ENCODE results near the gene ADAD2. TPM values are rescaled to one million over a fixed set of nuclear protein-coding genes. Genes with fewer than 3 reads are reported as not detected.

The ADAD2 gene
- total RNA-seq, 2 experiments from 2014 or later = 0.19 TPM; not detected in 1

- Mint-ChIP-seq H3K4me1 (ENCODE audit: low read depth) (peaks cover 22% of the 10 kb centered on the region), H3K27me3 (no peaks in the 10 kb centered on the region), H3K36me3 (peaks cover 10% of the 10 kb centered on the region), H3K27ac (no peak overlapping the region), H3K4me3 (peak overlapping the region; percentile 58), H3K9me3 (no peaks in the 10 kb centered on the region)
- intact Hi-C loops (cut with micrococcal nuclease) = loop anchor here (5.0 to 10.0 kb wide), 4 partner anchors 232 to 1713 kb away; partner anchors contain the start of genes IRF8, MEAK7 and OSGIN1
- ChIA-PET POLR2A (no interaction called here), CTCF (interaction anchor here (1.0 kb wide), 1 partner anchor 9 kb away, joined by 3 read pairs; no protein-coding TSS in a partner anchor)
- DNase-seq = no peak
Measured at GRCh38 chr16:84184775-84185174, 6.2 kb upstream of the ADAD2 start.

DNA sequence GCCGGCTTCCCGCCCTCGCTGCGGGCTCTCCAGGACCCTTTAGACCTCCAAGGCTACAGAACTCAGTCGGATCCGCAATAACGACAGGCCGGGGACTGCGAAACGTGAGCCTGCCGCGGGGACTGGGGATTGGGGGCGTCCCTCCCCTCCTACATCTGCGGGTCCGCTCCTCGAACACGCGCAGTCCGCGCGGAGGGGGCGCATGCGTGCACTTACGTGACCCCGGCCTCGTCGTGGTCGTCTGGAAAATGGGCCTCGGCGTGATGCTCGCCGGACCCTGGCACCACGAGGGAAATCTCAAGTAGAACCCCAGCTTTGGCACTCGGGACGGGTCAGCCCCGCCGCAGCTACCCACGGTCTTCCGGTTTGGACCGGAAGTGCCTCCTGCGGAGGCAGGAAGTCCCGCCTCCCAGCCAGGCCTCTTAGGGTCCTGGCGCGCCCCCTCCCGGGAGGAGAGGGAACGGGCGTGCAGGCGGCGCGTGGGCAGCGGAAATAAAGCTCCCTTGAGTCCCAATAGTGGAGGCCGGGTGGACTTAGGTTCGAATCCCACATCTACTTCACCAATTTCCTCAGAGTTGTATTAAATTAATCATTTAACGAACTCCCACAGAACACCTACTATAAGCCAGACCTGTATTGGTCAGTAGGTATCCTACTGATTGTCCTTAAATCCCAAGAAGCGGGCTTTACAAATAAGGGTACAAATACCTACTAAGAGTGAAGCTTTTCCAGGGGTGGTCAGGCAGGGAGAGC is 4.1 kb upstream of the ADAD2 start, which contains the start of gene TAF1C:
Gene TAF1C (minus strand): TSS at position 373 of the 753 bp plus-strand sequence. CDS start 2,069 bp downstream, outside the sequence.
- peak; percentile 94 for DNase-seq
- intact Hi-C loops (cut with micrococcal nuclease) = loop anchor here (1.0 to 10.0 kb wide), 6 partner anchors 10 to 1710 kb away; partner anchors contain the start of genes IRF8, MEAK7 and OSGIN1
- peaks cover 22% of the 10 kb centered on the region for H3K4me1 Mint-ChIP-seq (ENCODE audit: low read depth)
- H3K36me3 Mint-ChIP-seq = peaks cover 8% of the 10 kb centered on the region
- ChIA-PET CTCF (interaction anchor here (0.6 to 5.2 kb wide), 43 partner anchors 8 to 320 kb away, joined by 3 to 103 read pairs (median 4); partner anchors contain the start of genes DNAAF1, HSDL1 and MBTPS1), POLR2A (interaction anchor here (2.0 kb wide), 1 partner anchor 70 kb away, joined by 11 read pairs; the partner anchor contains the start of gene MBTPS1)
- no peaks in the 10 kb centered on the region for H3K9me3 Mint-ChIP-seq
- peak within 1 kb of the TSS; percentile 96 for H3K4me3 Mint-ChIP-seq
- H3K27ac Mint-ChIP-seq = peak within 1 kb of the TSS; percentile 86
- H3K27me3 Mint-ChIP-seq = no peaks in the 10 kb centered on the region

GRCh38 chr16:84191466-84191865 is 509 bp downstream of the ADAD2 start:
- DNase-seq = no peak
- Mint-ChIP-seq H3K4me1 (ENCODE audit: low read depth) (peaks cover 18% of the 10 kb centered on the region), H3K4me3 (no peak overlapping the region), H3K36me3 (peaks cover 3% of the 10 kb centered on the region), H3K27me3 (no peaks in the 10 kb centered on the region), H3K27ac (no peak overlapping the region), H3K9me3 (no peaks in the 10 kb centered on the region)
- CTCF ChIA-PET = no interaction called here
- POLR2A ChIA-PET = no interaction called here
- intact Hi-C loops (cut with micrococcal nuclease) = no loop called here

- no peaks in the 10 kb centered on the region for H3K36me3 Mint-ChIP-seq
- ChIA-PET POLR2A (no interaction called here), CTCF (no interaction called here)
- peaks cover 16% of the 10 kb centered on the region for H3K4me1 Mint-ChIP-seq (ENCODE audit: low read depth)
- H3K27ac Mint-ChIP-seq = no peak overlapping the region
- H3K9me3 Mint-ChIP-seq = no peaks in the 10 kb centered on the region
- peak; percentile 36 for DNase-seq
- no peaks in the 10 kb centered on the region for H3K27me3 Mint-ChIP-seq
- intact Hi-C loops (cut with micrococcal nuclease) = no loop called here
- no peak overlapping the region for H3K4me3 Mint-ChIP-seq
Measured at GRCh38 chr16:84193480-84193879, 2.5 kb downstream of the ADAD2 start.

GRCh38 chr16:84194018-84194417 is 3.1 kb downstream of the ADAD2 start:
- peaks cover 16% of the 10 kb centered on the region for H3K4me1 Mint-ChIP-seq (ENCODE audit: low read depth)
- no peak overlapping the region for H3K27ac Mint-ChIP-seq
- intact Hi-C loops (cut with micrococcal nuclease) = no loop called here
- H3K9me3 Mint-ChIP-seq = no peaks in the 10 kb centered on the region
- ChIA-PET POLR2A (interaction anchor here (0.5 kb wide), 1 partner anchor 178 kb away, joined by 3 read pairs; no protein-coding TSS in a partner anchor), CTCF (no interaction called here)
- no peaks in the 10 kb centered on the region for H3K36me3 Mint-ChIP-seq
- H3K4me3 Mint-ChIP-seq = no peak overlapping the region
- no peaks in the 10 kb centered on the region for H3K27me3 Mint-ChIP-seq
- DNase-seq = peak; percentile 21

DNA sequence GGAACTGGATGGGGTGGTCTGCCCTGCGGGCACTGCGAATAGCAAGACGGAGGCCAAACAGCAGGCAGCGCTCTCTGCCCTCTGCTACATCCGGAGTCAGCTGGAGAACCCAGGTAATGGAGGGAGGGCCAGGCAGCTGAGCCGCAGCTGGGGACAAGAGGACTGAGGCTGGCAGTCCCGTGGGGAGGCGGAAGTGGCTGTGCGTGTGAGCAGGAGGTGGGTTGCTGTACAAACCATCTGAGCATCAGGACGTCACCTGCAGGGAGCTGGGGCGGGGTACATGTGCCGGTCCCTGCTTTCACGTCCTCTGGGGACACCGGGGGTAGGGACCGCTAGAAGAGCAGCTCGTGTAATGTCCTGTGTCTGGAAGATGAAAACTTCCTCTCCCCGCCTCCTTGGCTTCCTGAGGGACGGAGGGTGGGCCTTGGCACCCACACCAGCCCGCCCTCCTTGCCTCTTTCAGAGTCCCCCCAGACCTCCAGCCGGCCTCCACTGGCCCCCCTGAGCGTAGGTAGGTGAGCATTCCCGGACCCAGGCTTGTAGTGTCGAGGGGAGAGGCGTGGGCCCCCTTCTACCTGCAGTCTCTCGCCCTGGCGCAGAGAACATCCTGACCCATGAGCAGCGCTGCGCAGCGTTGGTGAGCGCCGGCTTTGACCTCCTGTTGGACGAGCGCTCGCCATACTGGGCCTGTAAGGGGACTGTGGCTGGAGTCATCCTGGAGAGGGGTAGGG is 3.7 kb downstream of the ADAD2 start:
- H3K4me1 Mint-ChIP-seq (ENCODE audit: low read depth) = peaks cover 16% of the 10 kb centered on the region
- intact Hi-C loops (cut with micrococcal nuclease) = no loop called here
- no peaks in the 10 kb centered on the region for H3K36me3 Mint-ChIP-seq
- no peaks in the 10 kb centered on the region for H3K27me3 Mint-ChIP-seq
- DNase-seq = peak; percentile 62
- H3K4me3 Mint-ChIP-seq = peak overlapping the region; percentile 9
- no peak overlapping the region for H3K27ac Mint-ChIP-seq
- POLR2A ChIA-PET = interaction anchor here (0.5 kb wide), 1 partner anchor 179 kb away, joined by 3 read pairs; no protein-coding TSS in a partner anchor
- no peaks in the 10 kb centered on the region for H3K9me3 Mint-ChIP-seq
- CTCF ChIA-PET = interaction anchor here (1.3 kb wide), 1 partner anchor 8 kb away, joined by 7 read pairs; the partner anchor contains the start of gene TAF1C

DNA sequence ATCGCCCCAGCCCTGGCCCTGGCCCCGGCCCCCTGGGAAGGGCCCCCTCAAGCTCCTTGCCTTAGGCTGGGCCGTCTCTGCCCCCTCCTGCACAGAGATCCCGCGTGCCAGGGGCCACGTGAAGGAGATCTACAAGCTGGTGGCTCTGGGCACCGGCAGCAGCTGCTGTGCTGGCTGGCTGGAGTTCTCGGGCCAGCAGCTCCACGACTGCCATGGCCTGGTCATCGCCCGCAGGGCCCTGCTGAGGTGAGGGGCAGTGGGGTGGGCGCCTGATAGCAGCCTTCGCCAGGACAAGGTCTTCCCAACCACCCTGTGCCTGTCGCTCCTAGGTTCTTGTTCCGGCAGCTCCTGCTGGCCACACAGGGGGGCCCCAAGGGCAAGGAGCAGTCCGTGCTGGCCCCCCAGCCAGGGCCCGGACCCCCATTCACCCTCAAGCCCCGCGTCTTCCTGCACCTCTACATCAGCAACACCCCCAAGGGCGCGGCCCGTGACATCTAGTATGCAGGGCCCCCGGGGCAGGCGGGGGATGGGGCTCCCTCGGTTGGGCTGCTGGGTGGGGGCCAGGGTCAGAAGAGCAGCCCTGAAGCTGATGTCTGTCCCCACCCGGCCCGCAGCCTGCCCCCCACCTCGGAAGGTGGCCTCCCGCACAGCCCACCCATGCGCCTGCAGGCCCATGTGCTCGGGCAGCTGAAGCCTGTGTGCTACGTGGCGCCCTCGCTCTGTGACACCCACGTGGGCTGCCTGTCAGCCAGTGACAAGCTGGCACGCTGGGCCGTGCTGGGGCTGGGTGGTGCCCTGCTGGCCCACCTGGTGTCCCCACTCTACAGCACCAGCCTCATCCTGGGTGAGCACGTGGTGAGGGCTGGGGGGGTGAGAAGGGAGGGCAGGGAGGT is 4.5 kb downstream of the ADAD2 start:
- ChIA-PET POLR2A (no interaction called here), CTCF (interaction anchor here (1.3 kb wide), 1 partner anchor 9 kb away, joined by 7 read pairs; the partner anchor contains the start of gene TAF1C)
- H3K36me3 Mint-ChIP-seq = no peaks in the 10 kb centered on the region
- intact Hi-C loops (cut with micrococcal nuclease) = no loop called here
- H3K4me1 Mint-ChIP-seq (ENCODE audit: low read depth) = peaks cover 16% of the 10 kb centered on the region
- H3K9me3 Mint-ChIP-seq = no peaks in the 10 kb centered on the region
- H3K27me3 Mint-ChIP-seq = no peaks in the 10 kb centered on the region
- DNase-seq = no peak
- H3K27ac Mint-ChIP-seq = no peak overlapping the region
- no peak overlapping the region for H3K4me3 Mint-ChIP-seq

DNA sequence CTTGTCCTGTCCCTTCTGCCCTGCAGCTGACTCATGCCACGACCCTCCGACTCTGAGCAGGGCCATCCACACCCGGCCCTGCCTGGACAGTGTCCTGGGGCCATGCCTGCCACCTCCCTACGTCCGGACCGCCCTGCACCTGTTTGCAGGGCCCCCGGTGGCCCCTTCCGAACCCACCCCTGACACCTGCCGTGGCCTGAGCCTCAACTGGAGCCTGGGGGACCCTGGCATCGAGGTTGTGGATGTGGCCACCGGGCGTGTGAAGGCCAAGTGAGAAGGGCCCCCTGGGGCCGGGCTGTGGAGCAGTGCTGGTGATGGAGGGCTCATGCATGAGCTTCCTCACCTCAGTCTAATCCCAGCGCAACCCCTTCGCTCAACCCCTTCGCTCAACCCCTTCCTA is 5.1 kb downstream of the ADAD2 start:
- Mint-ChIP-seq H3K27ac (no peak overlapping the region), H3K4me1 (ENCODE audit: low read depth) (peaks cover 16% of the 10 kb centered on the region), H3K36me3 (no peaks in the 10 kb centered on the region), H3K4me3 (no peak overlapping the region), H3K27me3 (no peaks in the 10 kb centered on the region), H3K9me3 (no peaks in the 10 kb centered on the region)
- ChIA-PET POLR2A (no interaction called here), CTCF (no interaction called here)
- intact Hi-C loops (cut with micrococcal nuclease) = no loop called here
- DNase-seq = no peak

DNA sequence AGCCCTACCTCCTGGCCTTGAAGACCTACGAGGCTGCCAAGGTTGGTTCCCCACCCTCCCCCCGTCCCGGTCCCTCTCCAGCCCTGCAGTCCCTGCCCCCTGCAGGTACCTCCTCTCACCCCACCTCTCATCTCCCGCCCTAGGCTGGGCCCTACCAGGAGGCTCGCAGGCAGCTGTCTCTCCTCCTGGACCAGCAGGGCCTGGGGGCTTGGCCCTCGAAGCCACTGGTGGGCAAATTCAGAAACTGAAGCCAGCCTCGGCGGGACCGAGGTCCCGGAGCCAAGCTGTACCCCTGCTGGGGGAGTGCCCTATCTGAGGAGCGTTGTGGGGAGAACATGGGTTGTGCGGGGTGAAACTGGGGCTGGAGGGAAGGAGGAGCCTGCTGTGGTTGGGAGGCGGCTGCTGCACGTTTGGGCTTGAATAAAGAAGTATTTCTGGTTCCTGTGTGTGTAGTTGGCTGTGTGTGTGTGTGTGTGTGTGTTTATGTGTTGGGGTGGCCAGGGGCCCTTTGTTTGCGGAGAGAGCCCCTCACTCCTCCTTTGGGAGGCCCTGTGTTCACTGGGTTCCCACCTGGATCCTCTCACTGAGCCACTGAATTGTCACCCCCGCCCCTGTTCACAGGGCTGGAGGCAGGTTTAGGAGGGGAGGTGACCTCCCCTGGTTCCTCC is 5.9 kb downstream of the ADAD2 start:
- intact Hi-C loops (cut with micrococcal nuclease) = no loop called here
- Mint-ChIP-seq H3K27me3 (no peaks in the 10 kb centered on the region), H3K4me3 (no peak overlapping the region), H3K9me3 (no peaks in the 10 kb centered on the region), H3K36me3 (no peaks in the 10 kb centered on the region), H3K27ac (no peak overlapping the region), H3K4me1 (ENCODE audit: low read depth) (peaks cover 16% of the 10 kb centered on the region)
- POLR2A ChIA-PET = no interaction called here
- DNase-seq = no peak
- CTCF ChIA-PET = no interaction called here

- H3K27ac Mint-ChIP-seq = no peak overlapping the region
- ChIA-PET POLR2A (no interaction called here), CTCF (no interaction called here)
- no peaks in the 10 kb centered on the region for H3K9me3 Mint-ChIP-seq
- H3K4me3 Mint-ChIP-seq = no peak overlapping the region
- no peaks in the 10 kb centered on the region for H3K27me3 Mint-ChIP-seq
- DNase-seq = no peak
- peaks cover 16% of the 10 kb centered on the region for H3K4me1 Mint-ChIP-seq (ENCODE audit: low read depth)
- intact Hi-C loops (cut with micrococcal nuclease) = no loop called here
- H3K36me3 Mint-ChIP-seq = no peaks in the 10 kb centered on the region
Measured at GRCh38 chr16:84197466-84198128, 6.6 kb downstream of the ADAD2 start.

DNA sequence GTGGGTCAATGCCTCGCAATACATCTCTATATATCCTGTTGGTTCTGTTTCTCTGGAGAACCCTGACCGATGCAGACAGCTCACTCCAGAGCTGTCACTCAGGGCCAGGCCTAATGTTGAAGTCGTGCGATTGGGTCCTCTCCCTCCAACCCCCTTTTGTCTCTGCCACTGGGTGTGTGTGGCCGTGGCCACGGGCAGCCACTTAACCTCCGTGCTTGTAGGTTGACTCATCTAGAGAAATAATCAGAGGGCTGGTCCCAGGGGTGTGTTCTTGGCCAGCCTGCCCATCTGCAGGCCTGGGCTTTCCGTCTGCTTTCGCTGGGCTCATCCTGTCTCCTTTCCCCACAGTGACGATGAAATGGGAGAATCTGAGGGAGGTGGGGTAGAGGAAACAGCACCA is 7.4 kb downstream of the ADAD2 start:
- Mint-ChIP-seq H3K4me3 (no peak overlapping the region), H3K27ac (no peak overlapping the region), H3K9me3 (no peaks in the 10 kb centered on the region), H3K27me3 (no peaks in the 10 kb centered on the region), H3K4me1 (ENCODE audit: low read depth) (peaks cover 13% of the 10 kb centered on the region), H3K36me3 (no peaks in the 10 kb centered on the region)
- ChIA-PET CTCF (interaction anchor here (0.7 to 1.8 kb wide), 2 partner anchors 11 to 205 kb away, joined by 3 to 7 read pairs; partner anchors contain the start of gene TAF1C), POLR2A (no interaction called here)
- intact Hi-C loops (cut with micrococcal nuclease) = no loop called here
- no peak for DNase-seq

All from activated CD4-positive, alpha-beta memory T cell treated with anti-CD3 and anti-CD28 coated beads for 36 hours (primary cell).